H1 (cell line): ENCODE results near the gene DLST. TPM values are rescaled to one million over a fixed set of nuclear protein-coding genes. Genes with fewer than 3 reads are reported as not detected.

Source experiments
- CTCF ChIA-PET: fragments of 300-600 bp; sonication (Branson Sonifier 250); formaldehyde crosslinking; loops from one replicate; lab custom pipeline; 2021; ENCODE audit not compliant: partially characterized antibody; lab: Charles Lee
- POLR2A ChIA-PET: fragments of 300-600 bp; sonication (Branson Sonifier 250); formaldehyde crosslinking; loops from one replicate; lab custom pipeline; 2021; ENCODE audit warnings: inconsistent platforms; ENCODE audit not compliant: partially characterized antibody; lab: Charles Lee
- DNase-seq, 2 experiments: peaks; one replicate each; pipeline versions ENCODE4 v3.0.0 to v3.0.0-alpha.2; 2010 to 2022; ENCODE audit warnings: low spot score in 2 of 2, low read depth in 1 of 2, mixed read lengths in 1 of 2
- FAIRE-seq: peaks from 2 replicates; lab custom pipeline; 2011; peaks lifted over from hg19 to GRCh38; lab: Jason Lieb, UNC
- H2AFZ ChIP-seq: 2 replicates; pipeline ENCODE4 v1.8.1; 2012; ENCODE audit warnings: low read length, inconsistent platforms
- H2AK5ac ChIP-seq: 2 replicates; pipeline ENCODE4 v1.6.1; 2013; ENCODE audit warnings: low read depth, low read length
- H2BK120ac ChIP-seq: replicated peaks from 2 replicates; pipeline ENCODE3; 2013; ENCODE audit warnings: low read depth, low read length, inconsistent platforms
- H2BK12ac ChIP-seq: 2 replicates; pipeline ENCODE4 v1.6.1; 2013; ENCODE audit warnings: low read depth, low read length
- H2BK15ac ChIP-seq: 2 replicates; pipeline ENCODE4 v1.6.1; 2013; ENCODE audit warnings: low read length
- H2BK20ac ChIP-seq: 2 replicates; pipeline ENCODE4 v1.6.1; 2013; ENCODE audit warnings: low read length
- H2BK5ac ChIP-seq: 2 replicates; pipeline ENCODE4 v1.6.1; 2013; ENCODE audit warnings: low read depth, low read length
- H3K14ac ChIP-seq: 2 replicates; pipeline ENCODE4 v1.6.1; 2013; ENCODE audit warnings: inconsistent platforms; ENCODE audit not compliant: insufficient read length
- H3K18ac ChIP-seq: 2 replicates; pipeline ENCODE4 v1.6.1; 2013; ENCODE audit warnings: low read length; ENCODE audit errors: extremely low read depth
- H3K23ac ChIP-seq: 2 replicates; pipeline ENCODE4 v1.6.1; 2013; ENCODE audit warnings: inconsistent platforms; ENCODE audit not compliant: insufficient read length
- H3K23me2 ChIP-seq: 2 replicates; pipeline ENCODE4 v1.6.1; 2013; ENCODE audit warnings: low read depth, low read length
- H3K27ac ChIP-seq: 2 replicates; pipeline ENCODE4 v1.6.1; 2011; ENCODE audit warnings: low read depth, low read length, inconsistent platforms
- H3K27me3 ChIP-seq, 4 experiments: replicated peaks in 1 of 4; 1 replicate in 1 of 4; 2 replicates in 3 of 4; pipeline versions ENCODE4 v1.6.1 to v1.8.1; 2011 to 2013; ENCODE audit warnings: low read length in 3 of 4, mild to moderate bottlenecking in 3 of 4, inconsistent platforms in 2 of 4, mixed read lengths in 2 of 4, moderate library complexity in 1 of 4; ENCODE audit not compliant: control insufficient read depth in 3 of 4, insufficient read depth in 3 of 4; ENCODE audit errors: extremely low read depth in 1 of 4
- H3K36me3 ChIP-seq, 4 experiments: 2 replicates each; pipeline versions ENCODE4 v1.6.1 to v1.8.1; 2011 to 2013; ENCODE audit warnings: mild to moderate bottlenecking in 4 of 4, low read length in 3 of 4, moderate library complexity in 2 of 4, control low read depth in 1 of 4, inconsistent platforms in 1 of 4; ENCODE audit not compliant: insufficient read depth in 4 of 4, control insufficient read depth in 2 of 4
- H3K4ac ChIP-seq: replicated peaks from 2 replicates; pipeline ENCODE3; 2013; ENCODE audit warnings: low read length, low read depth, mixed read lengths, inconsistent platforms; ENCODE audit not compliant: insufficient read length
- H3K4me1 ChIP-seq, 4 experiments: replicated peaks in 1 of 4; 1 replicate in 1 of 4; 2 replicates in 3 of 4; pipeline versions ENCODE4 v1.6.1 to v1.8.1; 2011 to 2013; ENCODE audit warnings: low read length in 3 of 4, inconsistent platforms in 2 of 4, mixed read lengths in 1 of 4; ENCODE audit not compliant: insufficient read depth in 4 of 4, control insufficient read depth in 3 of 4
- H3K4me2 ChIP-seq, 2 experiments: 2 replicates each; pipeline versions ENCODE4 v1.6.1 to v1.8.1; 2011 to 2013; ENCODE audit warnings: low read depth in 2 of 2, low read length in 2 of 2, control low read depth in 1 of 2, inconsistent platforms in 1 of 2, mild to moderate bottlenecking in 1 of 2; ENCODE audit not compliant: insufficient read depth in 1 of 2
- H3K4me3 ChIP-seq, 4 experiments: fragments of 200-600, 300-600 bp in 1 of 4; sonication (generic), shearing (Covaris generic), sonication (Bioruptor Twin) in 1 of 4; 2 replicates each; pipeline versions ENCODE4 v1.5.1 to v1.8.1; 2011 to 2016; ENCODE audit warnings: low read length in 4 of 4, low read depth in 3 of 4, control low read depth in 2 of 4, inconsistent platforms in 2 of 4, mild to moderate bottlenecking in 2 of 4, mixed read lengths in 1 of 4, moderate library complexity in 1 of 4; ENCODE audit not compliant: insufficient read depth in 2 of 4; ENCODE audit errors: extremely low read depth in 1 of 4
- H3K56ac ChIP-seq: replicated peaks from 2 replicates; pipeline ENCODE3; 2013; ENCODE audit warnings: low read depth, mild to moderate bottlenecking, mixed read lengths, low read length, inconsistent platforms; ENCODE audit not compliant: insufficient read length
- H3K79me1 ChIP-seq: 2 replicates; pipeline ENCODE4 v1.6.1; 2013; ENCODE audit warnings: low read depth, low read length, control low read depth
- H3K79me2 ChIP-seq, 2 experiments: 2 replicates each; pipeline versions ENCODE4 v1.6.1 to v1.8.1; 2012 to 2013; ENCODE audit warnings: low read length in 2 of 2, mild to moderate bottlenecking in 2 of 2, inconsistent platforms in 1 of 2; ENCODE audit not compliant: insufficient read depth in 2 of 2, control insufficient read depth in 1 of 2
- H3K9ac ChIP-seq, 4 experiments: replicated peaks in 1 of 4; 1 replicate in 1 of 4; 2 replicates in 3 of 4; pipeline versions ENCODE4 v1.6.1 to v1.8.1; 2011 to 2013; ENCODE audit warnings: low read depth in 3 of 4, low read length in 3 of 4, control low read depth in 2 of 4, mild to moderate bottlenecking in 2 of 4, moderate library complexity in 2 of 4, inconsistent platforms in 1 of 4; ENCODE audit errors: extremely low read depth in 1 of 4
- H3K9me3 ChIP-seq, 2 experiments: 2 replicates each; pipeline versions ENCODE4 v1.6.1 to v1.8.1; 2012 to 2013; ENCODE audit warnings: mild to moderate bottlenecking in 2 of 2, moderate library complexity in 2 of 2, control low read depth in 1 of 2, inconsistent platforms in 1 of 2, low read depth in 1 of 2, low read length in 1 of 2, mixed read lengths in 1 of 2; ENCODE audit not compliant: insufficient read depth in 2 of 2
- H4K20me1 ChIP-seq, 2 experiments: replicated peaks in 1 of 2; 2 replicates each; pipeline versions ENCODE3 to v1.8.1; 2011 to 2013; ENCODE audit warnings: inconsistent platforms in 2 of 2, low read length in 2 of 2, mild to moderate bottlenecking in 1 of 2; ENCODE audit not compliant: insufficient read depth in 2 of 2, control insufficient read depth in 1 of 2
- H4K5ac ChIP-seq: 2 replicates; pipeline ENCODE4 v1.6.1; 2013; ENCODE audit warnings: low read length, low read depth, mixed read lengths, inconsistent platforms; ENCODE audit not compliant: insufficient read length
- H4K8ac ChIP-seq: 2 replicates; pipeline ENCODE4 v1.8.0; 2013; ENCODE audit warnings: mild to moderate bottlenecking, moderate library complexity, low read length, inconsistent platforms; ENCODE audit not compliant: insufficient read depth; ENCODE audit errors: extremely low read depth
- H4K91ac ChIP-seq: replicated peaks from 2 replicates; pipeline ENCODE3; 2013; ENCODE audit warnings: low read length, mixed read lengths, inconsistent platforms; ENCODE audit not compliant: insufficient read length
- BACH1 ChIP-seq: IDR thresholded peaks from 2 replicates; pipeline ENCODE4 v1.6.1; 2012; ENCODE audit warnings: low read length, improper control_type of control experiment
- BCL11A ChIP-seq, 2 experiments: IDR thresholded peaks; one replicate each; pipeline ENCODE4 v1.6.1; 2011; ENCODE audit warnings: low read depth in 2 of 2, low read length in 2 of 2, mild to moderate bottlenecking in 2 of 2
- CTCF ChIP-seq, 3 experiments: IDR thresholded peaks; 1 replicate in 2 of 3; 2 replicates in 1 of 3; pipeline versions ENCODE4 v1.5.1 to v1.6.1; 2011; ENCODE audit warnings: low read length in 3 of 3, mild to moderate bottlenecking in 3 of 3, inconsistent platforms in 2 of 3, low read depth in 1 of 3, moderate library complexity in 1 of 3; ENCODE audit not compliant: insufficient read depth in 1 of 3; ENCODE audit errors: control extremely low read depth in 1 of 3
- EP300 ChIP-seq, 2 experiments: IDR thresholded peaks; 1 replicate in 1 of 2; 2 replicates in 1 of 2; pipeline ENCODE4 v1.6.1; 2011 to 2012; ENCODE audit warnings: low read depth in 2 of 2, low read length in 2 of 2, mild to moderate bottlenecking in 2 of 2, borderline replicate concordance in 1 of 2, inconsistent platforms in 1 of 2, moderate library complexity in 1 of 2
- JUND ChIP-seq: IDR thresholded peaks from 2 replicates; pipeline ENCODE4 v1.6.1; 2011; ENCODE audit warnings: mild to moderate bottlenecking, improper control_type of control experiment, low read length
- POLR2AphosphoS5 ChIP-seq: IDR thresholded peaks from 2 replicates; pipeline ENCODE4 v1.6.1; 2011; ENCODE audit warnings: low read depth, low read length
- SAP30 ChIP-seq: fragments of 300-600 bp; sonication (generic); IDR thresholded peaks from 2 replicates; pipeline ENCODE4 v1.7.1; 2012; ENCODE audit warnings: low read length, moderate library complexity, mild to moderate bottlenecking, inconsistent platforms; ENCODE audit not compliant: insufficient read depth, insufficient replicate concordance
- TBP ChIP-seq: IDR thresholded peaks from 2 replicates; pipeline ENCODE4 v1.6.1; 2011; ENCODE audit warnings: low read depth, low read length, improper control_type of control experiment
- ZNF274 ChIP-seq: IDR thresholded peaks from 2 replicates; pipeline ENCODE4 v1.7.0; 2012; ENCODE audit warnings: low read length, borderline replicate concordance; ENCODE audit errors: extremely low read depth
- WGBS, 2 experiments: shearing (Covaris generic) in 1 of 2; methylation state at CpG; one replicate each; pipeline versions ENCODE4 v1.1.6 to v1.1.7; 2013 to 2015; ENCODE audit warnings: low lambda C conversion rate in 2 of 2, mixed read lengths in 2 of 2, inconsistent platforms in 1 of 2, low coverage in 1 of 2, missing lambda C conversion rate in 1 of 2; ENCODE audit not compliant: insufficient replicate concordance in 2 of 2, insufficient coverage in 1 of 2, insufficient read length in 1 of 2; ENCODE audit errors: extremely low coverage in 1 of 2, missing lambda C conversion rate in 1 of 2; 5-methylcytosine and 5-hydroxymethylcytosine counted together
- polyA plus RNA-seq, 7 experiments: library from polyadenylated mRNA; depleted of rRNA in 3 of 7; stranded (reverse) in 5 of 7; unstranded in 2 of 7; fragments of >200 nt in 5 of 7; fragments of 200-250 nt in 2 of 7; gene quantifications; 1 replicate in 5 of 7; 2 replicates in 1 of 7; 4 replicates in 1 of 7; pipeline versions ENCODE4 v1.2.1 to v1.2.3, GENCODE V29; 2011 to 2013; ENCODE audit warnings: missing spikeins in 2 of 7, mixed read lengths in 2 of 7
- total RNA-seq: library from RNA; stranded (reverse); fragmentation: NEBNext Ultra II Directional; extraction: Animal tissue kit (Norgen Biotek cat#: 25700); gene quantifications from 2 replicates; pipeline ENCODE4 v1.2.1, GENCODE V29; 2021

The DLST gene
- total and polyA plus RNA-seq, 2 of the 8 experiments (the other 6 are each of a cell fraction or from before 2014, with no cell fraction given): 96.5 to 117 TPM

GRCh38 chr14:74855945-74856344, 25.8 kb upstream of the DLST start:
- H3K79me2 ChIP-seq: no peaks in the 10 kb centered on the region
- DNase-seq (no peak), FAIRE-seq (no peak)
- no peak overlapping the region for H3K56ac ChIP-seq
- no peaks in the 10 kb centered on the region for H3K36me3 ChIP-seq
- WGBS, 2 experiments: 81% methylated on average over 4 of the region's 4 CpGs; no CpG with 5 or more reads in 1 of the 2 experiments
- no peak overlapping the region for H3K23ac ChIP-seq
- no peaks in the 10 kb centered on the region for H3K9me3 ChIP-seq
- H3K27me3 ChIP-seq: no peaks in the 10 kb centered on the region
- H4K91ac ChIP-seq: no peak overlapping the region
- no peak overlapping the region for H3K4me2 ChIP-seq
- no peak overlapping the region for H4K5ac ChIP-seq
- no peaks in the 10 kb centered on the region for H3K79me1 ChIP-seq
- no peak overlapping the region for H3K9ac ChIP-seq
- no peak overlapping the region for H2BK120ac ChIP-seq
- no peak overlapping the region for H2AK5ac ChIP-seq
- H2AFZ ChIP-seq: no peak overlapping the region
- TF ChIP-seq EP300 (IDR thresholded peaks at IDR 0.05; ENCODE audit: borderline replicate concordance in 1 of 2, low read depth in 2 of 2, low read length in 2 of 2) (no peak), SAP30 (no peak), BACH1 (no peak), CTCF (IDR thresholded peaks at IDR 0.05; ENCODE audit: control extremely low read depth in 1 of 3, insufficient read depth in 1 of 3, low read depth in 1 of 3, low read length in 3 of 3) (no peak), ZNF274 (no peak), TBP (no peak), POLR2AphosphoS5 (no peak), JUND (no peak), BCL11A (IDR thresholded peaks at IDR 0.05; ENCODE audit: low read depth in 2 of 2, low read length in 2 of 2) (no peak)
- H4K20me1 ChIP-seq: no peaks in the 10 kb centered on the region
- H3K14ac ChIP-seq: no peak overlapping the region
- H2BK12ac ChIP-seq: no peak overlapping the region
- H3K4ac ChIP-seq: no peak overlapping the region
- no peak overlapping the region for H2BK20ac ChIP-seq
- no peak overlapping the region for H3K4me3 ChIP-seq
- no peak overlapping the region for H3K18ac ChIP-seq
- H2BK5ac ChIP-seq: no peak overlapping the region
- no peak overlapping the region; the same call in 1 of the 2 replicates for H4K8ac ChIP-seq
- no peaks in the 10 kb centered on the region; the same call in 1 of the 2 replicates for H3K23me2 ChIP-seq
- no peak overlapping the region for H2BK15ac ChIP-seq
- H3K27ac ChIP-seq: no peak overlapping the region
- H3K4me1 ChIP-seq: no peaks in the 10 kb centered on the region
- CTCF ChIA-PET: interaction anchor here (0.6 to 18.3 kb wide), 9 partner anchors 9 to 442 kb away, joined by 3 to 509 read pairs (median 5); partner anchors contain the start of genes DLST and PROX2
- POLR2A ChIA-PET: interaction anchor here (0.8 to 8.6 kb wide), 3 partner anchors 16 to 50 kb away, joined by 3 to 80 read pairs (median 7); partner anchors contain the start of gene DLST
